ENCODE data around the gene LPCAT3.
A peak's percentile ranks its signal among the peaks of the same experiment; 100 is the strongest.

The LPCAT3 gene

GRCh38 chr12:6937481-6938352, 80.6 kb downstream of the LPCAT3 start (continued):
- TF ChIP-seq ZNF18 (tag by site-specific recombination; IDR thresholded peaks at IDR 0.05) (no peak), BCL11A (tag by site-specific recombination; IDR thresholded peaks at IDR 0.05; ENCODE audit: low read depth) (no peak), ZNF292 (tag by site-specific recombination; IDR thresholded peaks at IDR 0.05; ENCODE audit: borderline replicate concordance, low read depth) (no peak), ZXDB (tag by site-specific recombination; IDR thresholded peaks at IDR 0.05) (peak; percentile 94), ZNF239 (tag by site-specific recombination; IDR thresholded peaks at IDR 0.05) (no peak), ZNF19 (tag by site-specific recombination; IDR thresholded peaks at IDR 0.05; ENCODE audit: low read depth) (no peak), SETDB1 (IDR thresholded peaks at IDR 0.05; ENCODE audit: insufficient read length, low read length) (no peak), ZNF23 (tag by site-specific recombination; IDR thresholded peaks at IDR 0.05; ENCODE audit: borderline replicate concordance) (no peak), ZBTB21 (tag by site-specific recombination; IDR thresholded peaks at IDR 0.05) (peak; percentile 97), ZNF629 (tag by site-specific recombination; IDR thresholded peaks at IDR 0.05) (peak; percentile 98), ZNF121 (tag by site-specific recombination; IDR thresholded peaks at IDR 0.05) (0 out of 2 replicates have a peak, but pooled peaks have one; percentile 33), PRDM4 (tag by site-specific recombination; IDR thresholded peaks at IDR 0.05) (no peak), REPIN1 (tag by site-specific recombination; IDR thresholded peaks at IDR 0.05; ENCODE audit: low read depth) (peak; percentile 18; the same call in 1 of the 2 replicates), ZNF423 (tag by site-specific recombination; IDR thresholded peaks at IDR 0.05) (no peak), ZNF585B (tag by site-specific recombination; IDR thresholded peaks at IDR 0.05) (no peak), ZNF324 (tag by site-specific recombination; IDR thresholded peaks at IDR 0.05) (0 out of 2 replicates have a peak, but pooled peaks have one; percentile 72), ZNF521 (tag by site-specific recombination; IDR thresholded peaks at IDR 0.05) (no peak), ZNF148 (tag by site-specific recombination; IDR thresholded peaks at IDR 0.05; ENCODE audit: borderline replicate concordance) (no peak), ZSCAN4 (tag by site-specific recombination; IDR thresholded peaks at IDR 0.05) (0 out of 2 replicates have a peak, but pooled peaks have one; percentile 11), ZNF747 (tag by site-specific recombination; IDR thresholded peaks at IDR 0.05) (no peak), ZBTB8A (tag by site-specific recombination; IDR thresholded peaks at IDR 0.05) (peak; percentile 87), ZNF140 (tag by site-specific recombination; IDR thresholded peaks at IDR 0.05) (no peak), ZNF335 (tag by site-specific recombination; conservative IDR thresholded peaks at IDR 0.05) (peak; percentile 86), ZFHX2 (tag by site-specific recombination; conservative IDR thresholded peaks at IDR 0.05) (peak; percentile 96), ZNF10 (tag by site-specific recombination; IDR thresholded peaks at IDR 0.05) (peak; percentile 65), ZNF174 (tag by site-specific recombination; IDR thresholded peaks at IDR 0.05) (no peak), SP7 (tag by site-specific recombination; IDR thresholded peaks at IDR 0.05) (peak; percentile 93), YY2 (tag by site-specific recombination; IDR thresholded peaks at IDR 0.05) (0 out of 2 replicates have a peak, but pooled peaks have one; percentile 11), ZNF843 (tag by site-specific recombination; IDR thresholded peaks at IDR 0.05) (0 out of 2 replicates have a peak, but pooled peaks have one; percentile 72)
- TF ChIP-seq, protein P1, sequence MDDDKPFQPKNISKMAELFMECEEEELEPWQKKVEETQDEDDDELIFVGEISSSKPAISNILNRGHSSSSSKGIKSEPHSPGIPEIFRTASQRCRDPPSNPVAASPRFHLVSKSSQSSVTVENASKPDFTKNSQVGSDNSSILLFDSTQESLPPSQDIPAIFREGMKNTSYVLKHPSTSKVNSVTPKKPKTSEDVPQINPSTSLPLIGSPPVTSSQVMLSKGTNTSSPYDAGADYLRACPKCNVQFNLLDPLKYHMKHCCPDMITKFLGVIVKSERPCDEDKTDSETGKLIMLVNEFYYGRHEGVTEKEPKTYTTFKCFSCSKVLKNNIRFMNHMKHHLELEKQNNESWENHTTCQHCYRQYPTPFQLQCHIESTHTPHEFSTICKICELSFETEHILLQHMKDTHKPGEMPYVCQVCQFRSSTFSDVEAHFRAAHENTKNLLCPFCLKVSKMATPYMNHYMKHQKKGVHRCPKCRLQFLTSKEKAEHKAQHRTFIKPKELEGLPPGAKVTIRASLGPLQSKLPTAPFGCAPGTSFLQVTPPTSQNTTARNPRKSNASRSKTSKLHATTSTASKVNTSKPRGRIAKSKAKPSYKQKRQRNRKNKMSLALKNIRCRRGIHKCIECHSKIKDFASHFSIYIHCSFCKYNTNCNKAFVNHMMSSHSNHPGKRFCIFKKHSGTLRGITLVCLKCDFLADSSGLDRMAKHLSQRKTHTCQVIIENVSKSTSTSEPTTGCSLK (tag by site-specific recombination; IDR thresholded peaks at IDR 0.05): no peak

Measured in HEK293 (cell line).